Activated T-cell treated with anti-CD3 and anti-CD28 coated beads, Interleukin-2, amount 50 U/mL, for 72 hours (primary cell): Measurements from ENCODE around the gene AHI1. TPM values are rescaled to one million over a fixed set of nuclear protein-coding genes. Genes with fewer than 3 reads are reported as not detected.
A peak's percentile ranks its signal among the peaks of the same experiment; 100 is the strongest.

ENCODE experiments used
- ATAC-seq, 2 donors: fragments of 150-1000 bp; cut with Tn5 transposase; replicated peaks in 1 of 2; 2 replicates each; pipeline ENCODE4 v1.10.0; 2021; ENCODE audit warnings: moderate library complexity in 2 of 2, mild to moderate bottlenecking in 1 of 2
- DNase-seq, 2 donors: peaks; one replicate each; pipeline ENCODE4 v3.0.0; 2021 to 2022; ENCODE audit warnings: mixed read lengths in 1 of 2
- H3K27ac Mint-ChIP-seq: one replicate; pipeline ENCODE4 v1.8.0; 2022; ENCODE audit warnings: mild to moderate bottlenecking, moderate library complexity, mixed read lengths
- H3K27me3 Mint-ChIP-seq: one replicate; pipeline ENCODE4 v1.8.0; 2022; ENCODE audit warnings: low read depth, mixed read lengths
- H3K36me3 Mint-ChIP-seq, 2 donors: one replicate each; pipeline ENCODE4 v1.8.0; 2022; ENCODE audit warnings: mixed read lengths in 2 of 2, mild to moderate bottlenecking in 1 of 2; ENCODE audit not compliant: insufficient read depth in 2 of 2
- H3K4me1 Mint-ChIP-seq: one replicate; pipeline ENCODE4 v1.8.0; 2022; ENCODE audit warnings: low read depth, mixed read lengths
- H3K4me3 Mint-ChIP-seq, 2 donors: one replicate each; pipeline ENCODE4 v1.8.0; 2022; ENCODE audit warnings: mild to moderate bottlenecking in 2 of 2, mixed read lengths in 2 of 2, moderate library complexity in 2 of 2
- H3K9me3 Mint-ChIP-seq, 2 donors: one replicate each; pipeline ENCODE4 v1.8.0; 2022; ENCODE audit warnings: mixed read lengths in 2 of 2
- total RNA-seq, 2 donors: library from RNA; stranded (reverse); gene quantifications; one replicate each; pipeline ENCODE4 v1.2.3, GENCODE V29; 2022

The AHI1 gene
- total RNA-seq: 10 to 100 TPM; 48.7 to 62.8 TPM

DNA sequence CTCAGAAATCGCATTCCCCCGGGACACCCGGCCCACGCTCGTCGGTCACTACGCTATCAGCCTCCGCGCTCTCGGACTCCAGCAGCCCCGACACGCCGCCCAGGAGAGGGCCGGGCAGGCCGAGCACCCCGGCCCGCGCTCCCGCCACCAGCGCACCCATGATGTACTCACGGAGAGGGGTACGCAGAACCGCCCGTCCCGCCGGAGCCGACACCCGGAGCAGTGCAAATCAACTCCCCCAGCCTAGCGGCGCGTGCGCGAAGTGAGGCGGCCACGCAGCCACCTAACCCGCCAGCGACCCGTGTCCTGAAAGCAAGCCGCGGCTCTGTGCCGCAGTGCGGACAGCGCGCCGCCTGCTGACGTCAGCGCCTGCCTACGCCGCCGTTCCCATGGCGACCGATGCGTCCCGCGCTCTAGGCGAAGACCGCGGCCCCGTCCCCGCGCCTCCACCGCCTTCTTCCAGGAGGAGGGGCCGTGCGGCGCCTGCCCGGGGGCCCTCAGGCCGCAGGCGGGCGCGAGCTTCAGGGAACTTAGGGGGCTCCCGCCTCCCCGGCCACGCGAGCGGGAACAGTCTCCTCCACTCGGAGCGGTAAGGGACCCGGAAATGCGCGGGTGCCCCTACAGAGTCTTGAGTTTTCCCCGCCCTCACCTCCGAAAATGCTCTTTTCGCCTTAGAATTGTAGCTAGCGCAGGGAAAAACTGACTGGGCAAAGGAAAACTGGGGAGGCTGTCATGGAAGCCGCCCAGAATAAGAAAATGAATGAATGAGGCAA, at the start of gene AHI1:
TSS of gene AHI1 (minus strand) at position 329 of the 773 bp plus-strand sequence. CDS start 5,503 bp downstream, outside the sequence.
- Mint-ChIP-seq H3K9me3 (no peaks in the 10 kb centered on the region), H3K27me3 (no peaks in the 10 kb centered on the region), H3K27ac (no peak within 1 kb of the TSS), H3K4me3 (no peak within 1 kb of the TSS), H3K36me3 (peaks cover 0 to 16% of the 10 kb centered on the region in 2 donors), H3K4me1 (peaks cover 14% of the 10 kb centered on the region)
- DNase-seq: peak; percentile 93 to 95
- peak; percentile 91 to 92 for ATAC-seq

DNA sequence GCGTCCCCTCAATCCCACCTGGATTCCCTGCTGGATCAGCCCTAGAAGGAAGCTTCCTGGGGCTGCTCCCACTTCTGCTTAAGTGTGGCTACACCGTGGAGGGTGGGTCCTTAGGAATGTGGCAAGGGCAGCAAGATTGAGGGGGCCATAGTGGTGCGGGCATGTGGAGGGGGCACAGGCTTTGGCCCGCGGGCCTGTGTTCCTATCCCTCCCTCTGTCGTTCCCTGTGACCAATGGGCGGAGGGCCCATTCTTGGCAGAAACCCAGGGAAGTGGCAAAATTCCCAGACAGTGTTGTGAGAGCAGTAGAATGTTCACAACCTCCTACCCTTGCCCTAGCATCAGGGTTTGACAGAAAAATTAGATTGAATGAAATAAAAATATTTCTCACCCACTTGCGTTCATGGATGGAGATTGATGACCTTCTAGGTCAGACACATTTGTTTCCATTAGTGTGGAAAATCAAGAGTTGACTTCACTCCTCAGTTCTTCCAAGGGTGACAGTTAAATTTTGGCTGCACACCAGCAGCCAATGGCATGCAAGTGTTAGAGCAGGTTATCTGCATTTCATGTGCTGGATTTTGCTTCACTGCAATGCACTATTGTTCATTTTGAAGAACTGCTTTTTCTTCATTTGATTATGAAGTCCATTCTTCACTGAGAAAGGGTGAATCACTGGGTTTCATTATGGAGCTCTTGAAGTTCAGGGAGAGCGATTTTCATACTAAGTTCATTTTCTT, 49.3 kb upstream of the AHI1 start:
- H3K9me3 Mint-ChIP-seq: peaks cover 0 to 5% of the 10 kb centered on the region in 2 donors
- no peak for ATAC-seq

DNA sequence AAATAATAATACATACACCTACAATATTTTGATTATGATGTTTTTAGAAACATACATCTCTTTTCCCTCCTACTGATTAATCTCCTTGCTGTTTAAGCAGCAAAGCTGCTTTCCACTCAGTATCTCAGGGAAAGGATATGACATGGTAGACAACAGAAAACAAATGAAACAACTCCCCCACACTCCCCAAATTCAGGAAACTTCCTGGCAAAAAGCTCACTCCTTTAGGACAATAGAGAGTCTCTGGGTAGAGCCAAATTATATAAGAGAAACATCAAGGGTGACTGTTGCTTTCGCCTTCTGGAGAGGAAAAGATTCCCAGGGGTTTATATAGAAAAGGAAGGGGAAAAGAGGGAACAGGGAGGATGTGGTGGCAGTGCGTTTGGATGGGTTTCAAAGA, 48.7 kb upstream of the AHI1 start:
- H3K4me3 Mint-ChIP-seq: no peak overlapping the region

More for the DNA sequence above, 49.3 kb upstream of the AHI1 start:
- Mint-ChIP-seq H3K4me3 (no peak overlapping the region), H3K27me3 (peaks cover 16% of the 10 kb centered on the region), H3K36me3 (peaks cover 0 to 5% of the 10 kb centered on the region in 2 donors), H3K27ac (no peak overlapping the region), H3K4me1 (peaks cover 10% of the 10 kb centered on the region)
- no peak for DNase-seq

DNA sequence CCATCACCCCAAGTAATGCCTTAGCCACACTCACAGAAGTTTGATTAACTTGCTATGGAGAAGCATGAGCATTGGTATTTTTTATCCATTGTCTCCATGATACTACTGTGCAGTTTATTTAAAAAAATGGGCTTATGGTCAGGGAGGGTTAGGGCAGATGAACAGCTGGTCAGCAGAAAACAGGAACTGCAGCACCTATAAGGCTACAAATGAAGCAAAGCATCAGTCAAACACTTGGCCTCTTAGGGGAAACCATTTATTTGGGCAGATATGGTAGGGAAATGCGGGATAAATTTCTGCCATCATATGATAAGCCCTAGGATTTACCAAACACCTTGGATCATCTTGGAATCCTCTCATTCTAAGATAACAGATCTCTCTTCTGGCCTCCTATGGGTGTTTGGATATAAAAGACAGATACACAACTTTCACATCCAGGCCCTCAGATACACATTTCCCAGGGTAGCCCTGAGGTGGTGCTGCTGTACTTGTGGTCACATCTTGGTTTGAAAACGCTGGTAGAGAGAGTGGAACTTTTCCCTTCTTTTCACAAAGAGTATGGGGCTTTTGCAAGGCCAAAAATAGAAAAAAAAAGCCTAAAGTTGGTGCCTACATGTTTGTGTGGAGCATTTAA, 42.8 kb upstream of the AHI1 start:
- H3K27ac Mint-ChIP-seq: no peak overlapping the region
- peaks cover 62% of the 10 kb centered on the region for H3K4me1 Mint-ChIP-seq
- no peak overlapping the region for H3K4me3 Mint-ChIP-seq
- peaks cover 0 to 8% of the 10 kb centered on the region in 2 donors for H3K9me3 Mint-ChIP-seq
- peaks cover 21% of the 10 kb centered on the region for H3K27me3 Mint-ChIP-seq
- ATAC-seq (no peak), DNase-seq (no peak)
- H3K36me3 Mint-ChIP-seq: peaks cover 2 to 21% of the 10 kb centered on the region in 2 donors

More for the DNA sequence above, 48.7 kb upstream of the AHI1 start:
- DNase-seq (no peak), ATAC-seq (no peak)
- Mint-ChIP-seq H3K27me3 (peaks cover 14% of the 10 kb centered on the region), H3K9me3 (peaks cover 0 to 5% of the 10 kb centered on the region in 2 donors), H3K4me1 (peaks cover 17% of the 10 kb centered on the region), H3K27ac (peak overlapping the region; percentile 55), H3K36me3 (peaks cover 0 to 9% of the 10 kb centered on the region in 2 donors)

DNA sequence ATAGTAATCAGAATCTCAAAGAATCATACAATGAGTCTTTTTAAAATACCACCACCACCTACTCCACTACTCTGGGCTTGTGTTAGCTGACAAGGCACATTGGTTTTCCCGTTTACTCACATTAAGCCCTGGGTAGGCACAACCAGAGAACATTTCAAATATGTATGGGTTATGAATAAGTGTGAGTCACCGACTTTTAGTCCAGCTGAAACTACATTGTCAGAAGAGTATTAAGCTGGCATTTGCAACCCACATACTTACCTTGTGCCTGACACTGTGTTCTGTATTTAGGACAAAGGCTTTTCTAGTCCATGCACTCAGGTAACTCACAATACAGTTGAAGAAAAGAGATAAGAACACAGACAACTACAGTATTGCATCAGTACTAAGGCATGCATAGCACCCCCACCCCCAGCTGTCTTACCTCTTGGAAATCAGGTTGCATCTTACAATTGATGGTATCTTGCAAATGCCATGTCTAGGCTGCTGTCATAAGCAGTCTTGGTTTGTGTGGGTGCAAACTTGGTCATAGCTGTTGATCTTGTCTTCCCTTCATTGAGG, 40.3 kb upstream of the AHI1 start:
- ATAC-seq (peak; percentile 89 to 93), DNase-seq (peak; percentile 61 to 75)
- Mint-ChIP-seq H3K9me3 (peaks cover 0 to 3% of the 10 kb centered on the region in 2 donors), H3K4me3 (peak overlapping the region; percentile 66 to 69), H3K4me1 (peaks cover 60% of the 10 kb centered on the region), H3K27ac (peak overlapping the region; percentile 54), H3K27me3 (peaks cover 13% of the 10 kb centered on the region), H3K36me3 (peaks cover 2 to 16% of the 10 kb centered on the region in 2 donors)

DNA sequence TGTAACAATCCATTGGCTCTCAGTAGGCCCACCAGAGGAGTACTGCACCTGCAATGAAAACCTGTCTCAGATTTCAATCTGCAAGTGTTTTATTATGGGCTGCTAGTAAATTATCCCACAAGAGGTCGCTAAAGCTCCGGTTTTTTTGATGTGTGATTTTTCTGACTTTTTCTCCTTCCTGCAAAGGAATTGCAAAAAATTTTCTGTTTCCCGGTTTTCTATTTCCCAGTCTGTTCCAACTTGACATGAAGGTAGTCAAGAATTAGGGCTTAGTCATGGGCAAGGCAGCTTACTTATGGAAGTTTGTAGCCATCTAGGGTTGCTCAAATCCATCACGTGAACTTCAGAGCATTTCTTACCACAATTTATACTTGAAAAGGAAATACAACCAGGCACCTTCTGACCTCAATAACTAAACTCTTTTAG, 38.5 kb upstream of the AHI1 start:
- DNase-seq: peak in 1 of 2 donors; percentile 26
- H3K4me3 Mint-ChIP-seq: peak overlapping the region in 1 of 2 donors; percentile 28
- peak overlapping the region; percentile 7 for H3K27ac Mint-ChIP-seq
- peaks cover 0 to 3% of the 10 kb centered on the region in 2 donors for H3K9me3 Mint-ChIP-seq
- H3K4me1 Mint-ChIP-seq: peaks cover 50% of the 10 kb centered on the region
- no peak for ATAC-seq
- H3K36me3 Mint-ChIP-seq: peaks cover 2 to 12% of the 10 kb centered on the region in 2 donors
- peaks cover 7% of the 10 kb centered on the region for H3K27me3 Mint-ChIP-seq

DNA sequence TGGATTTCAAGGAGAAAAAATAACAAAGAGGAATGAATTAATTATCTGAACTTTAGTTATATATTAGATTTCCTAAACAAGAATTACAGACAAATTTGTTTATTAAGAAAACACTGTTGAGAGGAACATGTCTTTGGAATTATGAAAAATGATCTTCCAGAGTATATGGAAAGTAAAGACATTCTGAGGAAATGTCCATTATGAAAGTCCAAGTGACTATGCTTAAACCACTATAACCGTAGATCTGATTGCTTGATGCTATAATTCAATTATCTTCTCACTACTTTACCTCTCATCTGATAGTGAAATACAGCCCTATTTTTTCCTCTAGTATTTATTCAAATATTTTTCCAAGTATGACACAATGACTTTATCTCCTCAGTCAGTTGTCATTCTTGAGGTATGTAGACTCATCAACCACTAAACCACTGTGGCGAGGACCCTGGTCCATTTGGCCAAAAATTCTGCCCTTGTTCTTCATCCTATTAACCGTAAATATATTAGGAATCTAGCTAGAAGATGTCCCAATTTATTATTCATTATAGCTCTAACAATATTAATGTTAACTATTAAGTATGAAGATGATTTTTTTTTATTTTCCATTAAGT, 37.3 kb upstream of the AHI1 start:
- H3K27ac Mint-ChIP-seq: no peak overlapping the region
- H3K27me3 Mint-ChIP-seq: peaks cover 7% of the 10 kb centered on the region
- H3K4me3 Mint-ChIP-seq: no peak overlapping the region
- DNase-seq: no peak
- no peak for ATAC-seq
- H3K36me3 Mint-ChIP-seq: peaks cover 2 to 9% of the 10 kb centered on the region in 2 donors
- H3K4me1 Mint-ChIP-seq: peaks cover 39% of the 10 kb centered on the region
- H3K9me3 Mint-ChIP-seq: peaks cover 0 to 3% of the 10 kb centered on the region in 2 donors

DNA sequence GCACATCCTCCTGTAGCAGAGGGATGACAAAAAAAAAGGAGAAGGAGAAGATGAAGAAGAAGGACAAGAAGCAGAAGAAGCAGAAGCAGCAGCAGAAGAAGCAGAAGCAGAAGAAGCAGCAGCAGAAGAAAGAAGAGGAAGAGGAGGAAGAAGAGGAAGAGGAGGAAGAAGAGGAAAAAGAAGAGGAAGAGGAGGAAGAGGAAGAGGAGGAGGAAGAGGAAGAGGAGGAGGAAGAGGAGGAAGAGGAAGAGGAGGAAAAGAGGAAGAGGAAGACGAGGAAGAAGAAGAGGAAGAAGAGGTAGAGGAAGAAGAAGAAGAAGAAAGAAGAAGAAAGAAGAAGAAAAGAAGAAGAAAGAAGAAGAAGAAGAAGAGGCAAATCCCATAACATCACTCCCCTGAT, 35.0 kb upstream of the AHI1 start:
- ATAC-seq: no peak

DNA sequence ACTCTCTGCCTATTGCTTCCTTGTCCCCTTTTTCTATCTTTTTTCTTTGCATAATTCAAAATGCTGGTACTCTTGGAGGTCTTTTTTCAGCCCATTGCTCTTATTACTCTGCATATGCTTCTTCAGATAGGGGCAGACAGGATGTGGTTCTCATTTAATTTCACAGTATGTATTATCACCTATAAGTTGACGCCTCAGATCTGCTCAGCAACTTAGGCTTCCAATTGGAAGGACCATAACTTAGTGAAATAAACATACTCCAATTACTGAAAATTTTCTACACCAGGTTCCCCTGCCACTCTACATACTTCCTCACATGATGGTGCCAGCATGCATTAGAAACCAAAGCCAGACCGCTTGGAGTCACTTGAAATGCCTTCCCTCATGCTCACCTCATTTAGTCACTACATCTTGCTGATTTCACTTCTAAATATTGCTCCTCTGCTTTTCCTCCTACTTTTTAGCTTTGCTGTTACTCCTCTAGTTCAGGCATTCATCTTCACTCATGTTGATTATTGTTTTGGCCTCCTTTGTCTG, 34.5 kb upstream of the AHI1 start:
- Mint-ChIP-seq H3K27me3 (no peaks in the 10 kb centered on the region), H3K9me3 (no peaks in the 10 kb centered on the region)
- no peak for ATAC-seq

More for the DNA sequence above, 35.0 kb upstream of the AHI1 start:
- DNase-seq: no peak
- H3K4me3 Mint-ChIP-seq: no peak overlapping the region
- H3K27me3 Mint-ChIP-seq: no peaks in the 10 kb centered on the region
- no peaks in the 10 kb centered on the region for H3K9me3 Mint-ChIP-seq
- no peaks in the 10 kb centered on the region for H3K36me3 Mint-ChIP-seq
- no peak overlapping the region for H3K27ac Mint-ChIP-seq
- peaks cover 20% of the 10 kb centered on the region for H3K4me1 Mint-ChIP-seq

DNA sequence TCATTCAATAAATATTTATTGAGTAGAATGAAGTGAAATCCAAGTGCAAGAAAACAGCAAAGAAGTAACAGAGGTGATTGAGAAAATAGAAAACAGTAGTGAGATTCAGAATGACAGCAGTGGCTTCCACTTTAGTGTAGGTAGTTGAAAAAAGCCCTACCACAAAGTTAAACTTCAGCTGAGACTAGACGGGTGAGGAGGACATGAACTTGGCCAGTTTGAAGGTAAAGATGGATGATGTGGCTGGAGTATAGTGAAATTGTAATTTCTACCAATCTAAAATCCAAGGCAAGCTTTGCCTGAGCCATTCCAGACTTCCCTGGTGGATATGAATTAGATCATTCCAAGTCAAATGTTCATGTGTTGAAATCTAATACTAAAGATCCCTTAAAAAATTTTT, 32.6 kb upstream of the AHI1 start:
- ATAC-seq (no peak), DNase-seq (no peak)
- no peaks in the 10 kb centered on the region for H3K36me3 Mint-ChIP-seq
- no peak overlapping the region for H3K27ac Mint-ChIP-seq
- H3K9me3 Mint-ChIP-seq: no peaks in the 10 kb centered on the region
- H3K4me1 Mint-ChIP-seq: no peaks in the 10 kb centered on the region
- no peaks in the 10 kb centered on the region for H3K27me3 Mint-ChIP-seq
- H3K4me3 Mint-ChIP-seq: no peak overlapping the region

More for the DNA sequence above, 34.5 kb upstream of the AHI1 start:
- H3K27ac Mint-ChIP-seq: no peak overlapping the region
- H3K4me3 Mint-ChIP-seq: no peak overlapping the region
- peaks cover 15% of the 10 kb centered on the region for H3K4me1 Mint-ChIP-seq
- DNase-seq: no peak
- H3K36me3 Mint-ChIP-seq: no peaks in the 10 kb centered on the region

DNA sequence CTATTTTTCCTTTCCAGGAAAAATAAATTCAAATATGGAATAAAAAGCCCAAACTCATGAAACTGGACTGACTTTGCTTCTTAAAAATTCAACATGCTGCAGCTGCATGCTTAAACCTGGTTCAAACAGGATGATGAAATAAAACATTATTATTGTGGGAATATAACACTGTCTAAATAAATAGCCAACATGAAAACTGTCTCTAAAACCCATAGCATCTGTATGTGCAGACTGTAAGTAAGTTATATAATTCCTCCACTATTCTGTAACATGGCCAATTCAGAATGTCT, 30.4 kb upstream of the AHI1 start:
- Mint-ChIP-seq H3K4me1 (no peaks in the 10 kb centered on the region), H3K27ac (no peak overlapping the region), H3K4me3 (no peak overlapping the region), H3K9me3 (no peaks in the 10 kb centered on the region), H3K27me3 (no peaks in the 10 kb centered on the region), H3K36me3 (no peaks in the 10 kb centered on the region)
- DNase-seq (no peak), ATAC-seq (no peak)

DNA sequence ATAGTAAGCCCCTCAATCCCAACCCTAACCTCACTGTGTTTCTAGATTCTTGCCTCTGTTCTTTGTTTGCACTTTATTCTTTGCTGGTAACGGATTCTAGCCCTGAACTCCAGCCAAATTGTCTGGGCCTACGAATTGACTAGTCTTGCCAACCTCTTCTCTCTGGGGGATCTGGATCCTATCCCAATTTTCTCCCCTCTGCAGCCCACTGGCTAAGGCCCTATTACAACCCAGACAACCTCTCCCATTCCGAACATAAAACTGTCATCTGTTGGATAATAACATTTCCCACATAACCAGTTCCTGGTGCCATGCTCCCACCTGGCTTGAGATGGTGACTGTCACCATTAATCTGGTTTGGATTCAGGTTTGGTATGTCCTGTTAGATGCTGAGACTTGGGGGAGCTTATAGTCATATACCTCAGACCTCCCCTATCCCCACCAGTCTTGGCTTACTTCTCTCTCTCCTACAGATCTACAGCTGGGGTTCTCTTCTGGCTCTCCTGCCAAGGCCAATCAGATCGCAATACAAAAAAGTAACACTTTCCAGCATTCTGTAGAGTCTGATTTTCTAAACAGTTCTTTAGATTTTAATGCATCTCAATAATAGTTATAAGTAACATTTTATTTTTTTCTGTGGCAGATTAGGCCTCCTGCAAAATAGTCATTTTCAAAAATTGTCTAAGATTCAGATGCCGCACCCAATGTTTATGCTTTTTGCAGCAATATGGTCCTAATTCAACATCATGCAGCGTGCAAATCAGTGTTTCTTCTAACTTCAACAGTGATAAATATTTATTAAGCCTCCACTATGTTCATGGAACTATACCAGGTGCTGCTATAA, 29.8 kb upstream of the AHI1 start:
- no peaks in the 10 kb centered on the region for H3K9me3 Mint-ChIP-seq
- no peak for DNase-seq
- H3K4me1 Mint-ChIP-seq: no peaks in the 10 kb centered on the region
- no peak overlapping the region for H3K27ac Mint-ChIP-seq
- no peaks in the 10 kb centered on the region for H3K36me3 Mint-ChIP-seq
- ATAC-seq: no peak
- H3K27me3 Mint-ChIP-seq: no peaks in the 10 kb centered on the region
- H3K4me3 Mint-ChIP-seq: no peak overlapping the region
